ENCODE results near the gene ANK2. TPM values are rescaled to one million over a fixed set of nuclear protein-coding genes. Genes with fewer than 3 reads are reported as not detected.
A peak's percentile ranks its signal among the peaks of the same experiment; 100 is the strongest.

ANK2 gene
- total RNA-seq, 4 donors from 2014 or later, result 27.4 to 142 (median 47.2) TPM

GRCh38 chr4:113378836-113379235, 329.4 kb downstream of the ANK2 start:
- Histone ChIP-seq H3K4me3 (no peak overlapping the region), H3K9me3 (no peaks in the 10 kb centered on the region), H3K27me3 (no peaks in the 10 kb centered on the region), H3K27ac (no peak overlapping the region), H3K36me3 (no peaks in the 10 kb centered on the region), H3K4me1 (no peaks in the 10 kb centered on the region)
- intact Hi-C loops (cut with DNase I; ENCODE audit: low total_unique reads), result no loop called here
- no peak for DNase-seq
- TF ChIP-seq CTCF (IDR thresholded peaks at IDR 0.05) (no peak), POLR2A (IDR thresholded peaks at IDR 0.05) (no peak)

- H3K9me3 ChIP-seq, result no peaks in the 10 kb centered on the region
- no peak for TF ChIP-seq CTCF (IDR thresholded peaks at IDR 0.05)
- no peak for TF ChIP-seq POLR2A (IDR thresholded peaks at IDR 0.05)
Observed at GRCh38 chr4:113382704-113383103, 333.3 kb downstream of the ANK2 start.

GRCh38 chr4:113383111-113383785, 333.8 kb downstream of the ANK2 start:
- intact Hi-C loops (cut with DNase I; ENCODE audit: low total_unique reads), result no loop called here
- Histone ChIP-seq H3K27ac (peak overlapping the region; percentile 5 to 30), H3K27me3 (no peaks in the 10 kb centered on the region), H3K4me3 (no peak overlapping the region), H3K36me3 (no peaks in the 10 kb centered on the region), H3K9me3 (no peaks in the 10 kb centered on the region), H3K4me1 (no peaks in the 10 kb centered on the region)
- DNase-seq, result peak in 1 of 2 donors; percentile 26
- TF ChIP-seq POLR2A (IDR thresholded peaks at IDR 0.05), result no peak
- no peak for TF ChIP-seq CTCF (IDR thresholded peaks at IDR 0.05)

More at GRCh38 chr4:113382704-113383103, 333.3 kb downstream of the ANK2 start:
- Histone ChIP-seq H3K27ac (peak overlapping the region; percentile 30 to 39), H3K4me1 (no peaks in the 10 kb centered on the region), H3K4me3 (no peak overlapping the region), H3K27me3 (no peaks in the 10 kb centered on the region), H3K36me3 (no peaks in the 10 kb centered on the region)
- no peak for DNase-seq
- intact Hi-C loops (cut with DNase I; ENCODE audit: low total_unique reads), result no loop called here

- no peak for DNase-seq
- TF ChIP-seq CTCF (IDR thresholded peaks at IDR 0.05) (no peak), POLR2A (IDR thresholded peaks at IDR 0.05) (no peak)
- Histone ChIP-seq H3K4me3 (no peak overlapping the region), H3K9me3 (no peaks in the 10 kb centered on the region), H3K27me3 (no peaks in the 10 kb centered on the region), H3K4me1 (no peaks in the 10 kb centered on the region), H3K27ac (peak overlapping the region in 1 of 2 donors; percentile 3), H3K36me3 (no peaks in the 10 kb centered on the region)
- intact Hi-C loops (cut with DNase I; ENCODE audit: low total_unique reads), result no loop called here
Observed at GRCh38 chr4:113384600-113384999, 335.1 kb downstream of the ANK2 start.

- Histone ChIP-seq H3K27me3 (no peaks in the 10 kb centered on the region), H3K4me1 (no peaks in the 10 kb centered on the region), H3K27ac (no peak overlapping the region), H3K36me3 (no peaks in the 10 kb centered on the region), H3K4me3 (no peak overlapping the region), H3K9me3 (no peaks in the 10 kb centered on the region)
- intact Hi-C loops (cut with DNase I; ENCODE audit: low total_unique reads), result no loop called here
- DNase-seq, result no peak
- TF ChIP-seq POLR2A (IDR thresholded peaks at IDR 0.05) (no peak), CTCF (IDR thresholded peaks at IDR 0.05) (no peak)
Observed at GRCh38 chr4:113385281-113385899, 335.9 kb downstream of the ANK2 start.

Measured in uterus (tissue), 4 donors.